Stimulated activated CD4-positive, alpha-beta T cell treated with anti-CD3 and anti-CD28 coated beads, Interleukin-4, amount 100 ng/mL, for 24 hours (primary cell): ENCODE measurements around the gene AP3S1.

ENCODE experiments used
- DNase-seq: peaks from one replicate; pipeline ENCODE4 v3.0.0-alpha.2; 2020

The AP3S1 gene

DNA sequence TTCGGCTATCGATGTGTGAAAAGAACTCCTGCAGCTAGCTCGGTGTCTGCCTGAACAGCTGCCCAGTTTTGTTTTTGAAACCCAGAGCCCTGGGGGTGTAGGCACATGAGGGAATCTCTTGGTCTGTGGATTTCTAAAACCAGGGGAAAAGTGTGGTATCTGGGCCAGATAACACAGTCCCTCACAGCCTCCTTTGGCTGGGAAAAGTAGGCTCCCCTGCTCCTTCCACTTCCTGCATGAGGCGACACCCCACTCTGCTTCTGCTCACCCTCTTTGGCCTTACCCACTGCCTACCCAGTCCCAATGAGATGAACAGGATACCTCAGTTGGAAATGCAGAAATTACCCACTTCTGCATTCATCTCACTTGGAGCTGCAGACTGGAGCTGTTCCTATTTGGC is 15.8 kb upstream of the AP3S1 start:
- no peak for DNase-seq

DNA sequence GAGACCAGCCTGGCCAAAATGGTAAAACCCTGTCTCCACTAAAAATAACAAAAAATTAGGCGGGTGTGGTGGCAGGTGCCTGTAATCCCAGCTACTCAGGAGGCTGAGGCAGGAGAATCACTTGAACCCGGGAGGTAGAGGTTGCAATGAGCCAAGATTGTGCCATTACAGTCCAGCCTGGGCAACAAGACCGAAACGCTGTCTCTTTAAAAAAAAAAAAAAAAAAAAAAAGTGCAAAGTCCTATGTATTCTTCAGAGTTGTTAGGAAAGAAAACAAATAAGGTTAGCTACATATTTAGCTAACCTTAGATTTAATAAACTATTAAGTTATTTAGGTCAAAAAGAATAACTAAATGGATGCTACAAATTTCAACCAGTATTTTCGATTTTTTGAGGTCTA is 11.8 kb upstream of the AP3S1 start:
- DNase-seq: no peak

DNA sequence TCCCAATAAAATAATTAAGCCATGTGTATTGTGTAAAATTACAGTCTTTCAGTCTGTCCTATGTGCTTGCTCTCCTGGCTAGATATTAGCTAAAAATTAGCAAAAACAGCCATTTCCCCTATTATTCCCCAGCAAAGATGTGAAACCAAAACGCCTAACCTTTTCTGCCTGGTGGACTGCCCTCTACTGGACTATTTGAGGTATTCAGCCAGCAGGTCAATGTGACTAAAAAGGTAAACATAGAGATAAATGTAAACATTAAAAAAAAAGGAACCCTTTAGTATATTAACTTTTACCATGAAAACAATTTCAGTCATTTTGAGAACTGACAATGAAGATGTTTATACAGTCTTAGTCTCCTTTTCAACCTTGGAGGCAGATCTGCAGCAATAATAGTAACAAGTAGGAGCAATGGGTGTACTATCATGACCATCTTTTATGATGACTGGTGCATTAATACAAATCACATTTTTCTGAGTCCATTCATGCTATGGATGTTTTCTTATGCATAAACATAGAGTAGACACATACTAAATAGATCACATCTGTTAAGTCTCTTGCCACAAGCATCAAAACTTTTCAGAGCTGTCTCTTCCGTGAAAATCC is 10.5 kb upstream of the AP3S1 start:
- peak; percentile 24 for DNase-seq

- no peak for DNase-seq
These were observed 6.3 kb upstream of the AP3S1 start for GRCh38 chr5:115835481-115835880.

DNA sequence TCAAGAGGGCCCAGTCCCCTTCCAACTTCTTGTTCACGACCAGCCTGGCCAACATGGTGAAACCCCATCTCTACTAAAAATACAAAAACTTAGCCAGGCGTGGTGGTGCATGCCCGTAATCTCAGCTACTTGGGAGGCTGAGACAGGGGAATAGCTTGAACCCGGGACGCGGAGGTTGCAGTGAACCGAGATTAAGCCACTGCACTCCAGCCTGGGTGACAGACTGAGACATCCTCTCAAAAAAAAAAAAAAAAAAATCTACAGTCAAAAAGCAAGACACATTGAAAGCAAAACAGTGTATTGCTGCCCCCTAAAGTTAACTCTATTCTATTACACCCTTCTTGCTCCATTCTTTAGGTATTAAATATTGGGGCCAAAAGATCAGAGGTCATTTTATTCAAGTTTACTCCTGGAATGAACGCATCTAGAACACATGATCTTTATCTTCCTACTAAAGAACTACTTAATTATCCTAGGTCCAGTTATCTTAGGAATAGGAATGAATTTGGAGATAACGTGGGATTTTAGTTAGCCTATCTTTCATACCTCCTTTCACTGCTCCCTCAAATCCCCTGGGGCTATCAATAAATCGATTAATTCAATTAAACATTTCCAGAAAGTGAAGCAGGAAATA is 2.7 kb upstream of the AP3S1 start:
- DNase-seq: peak; percentile 9

- DNase-seq: no peak
These were observed 862 bp upstream of the AP3S1 start for GRCh38 chr5:115840873-115841272.

GRCh38 chr5:115842089-115842935 is 577 bp downstream of the AP3S1 start:
- peak; percentile 15 for DNase-seq

DNA sequence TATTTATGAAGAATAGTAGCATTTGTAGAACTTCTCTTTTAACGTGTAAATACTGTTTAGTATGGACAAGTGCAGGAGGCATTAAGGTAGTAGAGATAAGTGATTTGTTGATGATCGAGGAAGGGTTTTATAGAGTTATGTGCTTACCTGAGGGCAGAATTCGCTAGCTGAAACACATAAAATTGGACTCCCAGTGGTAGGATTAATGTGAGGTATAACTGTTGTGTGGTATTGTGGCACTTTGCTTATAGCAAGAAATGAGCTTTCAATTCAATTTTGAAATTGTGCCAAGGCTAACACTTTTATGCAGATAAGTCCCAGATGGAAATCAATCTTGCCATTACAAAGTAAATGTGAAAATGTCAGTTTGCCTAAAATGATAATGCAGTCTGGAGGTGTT is 1.2 kb downstream of the AP3S1 start:
- DNase-seq: no peak

GRCh38 chr5:115843444-115844130 is 1.9 kb downstream of the AP3S1 start:
- DNase-seq: no peak

DNA sequence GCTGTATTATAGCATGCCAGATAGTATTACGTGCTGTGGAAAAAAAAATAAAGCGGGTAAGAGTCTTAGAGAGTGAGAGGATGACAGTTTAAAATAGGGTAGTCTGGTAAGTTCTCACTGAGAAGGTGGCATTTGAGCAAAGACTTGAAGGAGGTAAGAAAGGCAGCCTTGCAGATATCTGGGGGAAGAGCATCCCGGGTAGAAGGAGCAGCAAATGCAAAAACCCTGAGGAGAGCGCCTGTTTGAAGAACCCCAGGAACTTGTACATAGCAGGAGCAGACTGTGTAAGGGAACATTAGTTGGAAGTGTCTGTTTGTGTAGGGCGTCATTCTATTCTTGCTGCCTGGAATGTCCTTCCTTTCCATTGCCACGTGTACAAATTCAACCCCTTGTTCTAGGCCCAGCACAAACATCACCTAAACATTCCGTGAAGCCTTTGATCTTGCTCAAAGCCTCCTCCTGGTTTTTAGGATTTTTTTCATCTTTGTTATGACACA is 2.6 kb downstream of the AP3S1 start:
- no peak for DNase-seq

DNA sequence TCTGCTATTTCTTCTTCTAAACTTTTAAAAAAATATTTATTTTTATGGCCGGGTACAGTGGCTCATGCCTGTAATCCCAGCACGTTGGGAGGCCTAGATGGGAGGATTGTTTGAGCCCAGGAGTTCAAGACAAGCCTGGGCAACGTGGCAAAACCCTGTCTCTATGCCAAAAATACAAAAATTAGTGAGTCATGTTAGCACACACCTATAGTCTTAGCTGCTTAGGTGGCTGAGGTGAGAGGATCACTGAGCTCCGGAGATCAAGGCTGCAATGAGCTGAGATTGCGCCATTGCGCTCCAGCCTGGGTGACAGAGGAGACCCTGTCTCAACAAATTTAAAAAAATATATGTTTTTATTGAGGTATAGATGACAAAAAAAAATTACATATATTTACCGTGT is 5.6 kb downstream of the AP3S1 start:
- DNase-seq: no peak

DNA sequence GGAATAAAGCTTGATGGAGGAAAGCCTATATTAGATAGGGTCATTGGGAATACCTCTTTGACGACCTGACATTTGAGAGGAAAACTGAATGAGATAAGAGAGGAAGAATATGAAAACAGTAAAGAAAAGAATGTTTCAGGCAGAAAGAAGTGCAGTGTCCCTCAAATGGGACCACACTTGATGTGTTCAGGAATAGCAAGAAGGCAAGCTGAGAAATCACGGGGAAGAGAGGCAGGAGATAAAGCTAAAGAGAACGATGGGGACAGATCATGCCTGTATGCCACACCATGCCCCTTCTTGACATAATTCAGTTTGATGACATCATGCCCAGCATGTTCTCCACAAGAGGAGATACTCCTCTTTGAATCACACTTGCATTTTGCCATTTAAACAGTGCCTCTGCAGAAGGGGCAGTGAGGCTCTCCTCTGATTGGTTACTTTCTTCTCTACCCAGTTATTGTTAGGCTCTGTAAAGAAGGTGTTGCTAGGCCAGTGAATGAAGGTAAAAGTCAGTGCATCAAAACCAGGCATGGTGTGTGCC is 7.6 kb downstream of the AP3S1 start:
- no peak for DNase-seq

- no peak for DNase-seq
These were observed 9.1 kb downstream of the AP3S1 start for GRCh38 chr5:115850744-115851416.

DNA sequence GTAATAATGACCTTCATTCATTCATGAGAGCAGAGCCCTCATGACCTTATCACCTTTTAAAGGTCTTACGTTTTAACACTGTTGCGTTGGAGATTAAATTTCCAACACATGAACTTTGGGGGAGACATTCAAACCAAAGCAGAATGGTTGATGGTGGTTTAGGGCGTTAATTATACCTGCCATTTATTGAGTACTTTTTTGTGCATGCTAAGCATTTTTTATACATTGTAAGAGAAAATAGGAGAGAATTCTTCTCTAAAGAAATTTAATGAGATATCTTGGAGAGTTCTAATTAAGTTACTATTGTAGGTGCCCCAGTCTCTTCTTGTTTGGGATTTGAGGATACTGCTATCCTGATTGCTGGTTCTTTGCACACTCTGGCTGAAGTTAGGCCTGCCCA is 12.4 kb downstream of the AP3S1 start:
- DNase-seq: no peak

- no peak for DNase-seq
These were observed 14.2 kb downstream of the AP3S1 start for GRCh38 chr5:115855959-115856358.

DNA sequence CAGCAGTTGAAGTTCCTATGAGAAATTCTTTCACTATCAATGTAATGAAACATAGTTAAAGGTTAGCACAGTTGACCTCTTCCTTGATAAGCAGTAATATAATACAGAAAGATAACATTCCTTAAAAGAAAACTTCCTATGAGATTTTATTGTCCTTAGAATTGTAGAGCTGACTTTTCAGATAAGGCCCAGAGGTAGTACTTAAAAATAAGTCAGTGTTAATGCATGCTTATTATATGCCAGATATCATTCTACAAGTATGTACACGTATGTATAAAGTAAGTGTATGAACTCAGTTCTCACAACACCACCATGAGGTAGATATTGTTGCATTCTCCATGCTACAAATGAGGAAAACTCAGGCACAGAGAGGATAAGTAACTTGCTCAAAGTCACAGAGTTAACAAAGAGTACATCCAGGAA is 15.3 kb downstream of the AP3S1 start:
- no peak for DNase-seq

GRCh38 chr5:115857626-115858349 is 16.1 kb downstream of the AP3S1 start:
- DNase-seq: no peak

DNA sequence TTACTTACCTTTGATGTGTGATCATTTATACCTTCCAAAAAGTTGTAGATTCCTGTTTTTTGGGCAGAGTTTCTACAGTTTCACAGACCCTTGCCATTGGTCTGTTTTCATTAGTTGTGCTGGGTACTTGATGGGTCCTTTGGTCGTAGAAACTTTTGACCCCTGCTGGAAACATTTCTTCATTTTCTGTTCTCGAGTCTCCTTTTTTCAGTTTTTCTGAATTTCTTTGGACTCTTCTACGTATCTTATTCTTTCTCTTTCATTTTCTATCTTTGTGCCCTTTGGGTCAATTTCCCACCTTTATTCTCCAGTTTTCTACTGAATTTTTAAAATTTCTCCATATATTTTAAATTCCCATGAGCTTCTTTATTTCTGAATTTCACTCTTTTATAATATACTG is 16.7 kb downstream of the AP3S1 start:
- no peak for DNase-seq

- no peak for DNase-seq
These were observed 17.6 kb downstream of the AP3S1 start for GRCh38 chr5:115859378-115859777.

GRCh38 chr5:115869256-115869795 is 27.6 kb downstream of the AP3S1 start:
- DNase-seq: no peak

GRCh38 chr5:115872447-115872846 is 30.7 kb downstream of the AP3S1 start:
- no peak for DNase-seq
